ENCODE data around the gene MUC12.

GRCh38 chr7:100975371-100975821 lies 6.0 kb downstream of the MUC12 start:
- TF ChIP-seq POLR2AphosphoS5 (IDR thresholded peaks at IDR 0.05; ENCODE audit: low read depth, low read length) (no peak), EZH2 (IDR thresholded peaks at IDR 0.05; ENCODE audit: low read depth, low read length, severe bottlenecking) (no peak), RFX5 (IDR thresholded peaks at IDR 0.05; ENCODE audit: borderline replicate concordance, low read depth, low read length) (no peak), CTCF (IDR thresholded peaks at IDR 0.05; ENCODE audit: control extremely low read depth in 1 of 3, insufficient read depth in 1 of 3, low read depth in 1 of 3, low read length in 3 of 3) (no peak), POLR2A (IDR thresholded peaks at IDR 0.05; ENCODE audit: control extremely low read depth in 1 of 2, low read depth in 2 of 2, low read length in 2 of 2) (no peak), ATF2 (IDR thresholded peaks at IDR 0.05; ENCODE audit: low read length) (no peak), ZNF274 (IDR thresholded peaks at IDR 0.05; ENCODE audit: borderline replicate concordance, extremely low read depth, low read length) (no peak), ATF3 (IDR thresholded peaks at IDR 0.05; ENCODE audit: insufficient read depth, low read depth, low read length) (no peak), CREB1 (IDR thresholded peaks at IDR 0.05) (no peak)
